CD4-positive, alpha-beta T cell treated with Interleukin-4 for 1 hour (primary cell): ENCODE measurements around the gene UNC5CL.

ENCODE experiments used
- DNase-seq, 2 donors: peaks; one replicate each; pipeline ENCODE4 v3.0.0-alpha.2; 2020 to 2022

Gene UNC5CL

DNA sequence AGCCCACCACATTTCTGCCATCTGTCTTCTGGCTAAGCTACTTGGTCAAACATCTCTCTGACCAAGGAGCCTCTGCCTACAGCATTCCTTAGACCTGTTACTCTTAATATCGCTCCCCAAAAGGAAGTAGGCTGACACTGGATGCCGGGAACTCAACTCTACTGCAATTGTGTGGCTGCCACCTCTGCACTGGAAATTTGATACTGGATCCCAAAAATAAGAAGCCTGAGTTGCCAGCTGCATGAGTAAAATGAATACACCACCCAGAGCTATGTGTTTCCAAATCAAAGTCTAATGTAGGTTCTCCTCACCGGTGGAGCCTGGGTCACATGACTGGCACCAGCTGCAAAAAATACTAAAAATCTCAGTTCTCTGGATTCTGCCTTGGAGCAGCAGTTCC is 36.9 kb downstream of the UNC5CL start:
- no peak for DNase-seq

DNA sequence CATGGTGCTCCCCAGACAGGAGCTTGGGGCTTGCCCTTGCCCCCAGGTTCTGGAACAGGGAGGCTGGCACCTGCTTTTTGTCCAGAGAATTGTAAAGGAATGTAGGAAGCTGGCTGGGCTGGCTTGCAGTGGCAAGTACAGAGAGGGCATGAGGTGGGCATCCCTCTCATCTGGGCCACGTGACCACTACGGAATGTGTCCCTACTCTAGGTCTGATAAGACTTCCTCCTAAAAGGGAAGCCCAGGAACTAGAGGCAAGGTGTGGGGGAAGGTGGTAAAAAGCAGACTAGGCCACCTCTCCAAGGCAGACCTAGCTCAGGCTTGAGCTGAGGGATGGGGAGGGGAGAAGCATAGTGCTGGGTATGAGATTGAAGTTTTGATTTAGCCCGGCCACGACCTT is 38.8 kb downstream of the UNC5CL start:
- no peak for DNase-seq

DNA sequence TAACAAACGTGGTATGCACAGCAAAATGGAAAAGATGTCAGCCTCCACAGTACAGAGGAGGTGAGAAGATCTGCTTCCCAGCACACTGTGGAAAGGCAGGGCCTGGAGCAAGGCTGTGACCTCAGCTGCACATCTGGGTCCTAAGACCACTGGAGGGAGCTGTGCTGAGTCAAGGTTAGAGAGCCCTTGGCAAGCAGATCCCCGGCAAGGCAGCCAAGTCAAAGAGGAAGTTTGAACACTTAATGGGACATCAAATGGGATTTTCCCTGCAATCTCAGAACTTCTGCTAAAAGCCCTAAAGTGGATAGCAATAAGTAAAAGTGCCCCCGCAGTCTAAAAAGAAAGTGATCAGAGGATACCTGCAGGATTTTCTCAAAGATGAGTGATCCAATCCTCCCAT is 39.5 kb downstream of the UNC5CL start:
- peak; percentile 1 to 36 for DNase-seq

DNA sequence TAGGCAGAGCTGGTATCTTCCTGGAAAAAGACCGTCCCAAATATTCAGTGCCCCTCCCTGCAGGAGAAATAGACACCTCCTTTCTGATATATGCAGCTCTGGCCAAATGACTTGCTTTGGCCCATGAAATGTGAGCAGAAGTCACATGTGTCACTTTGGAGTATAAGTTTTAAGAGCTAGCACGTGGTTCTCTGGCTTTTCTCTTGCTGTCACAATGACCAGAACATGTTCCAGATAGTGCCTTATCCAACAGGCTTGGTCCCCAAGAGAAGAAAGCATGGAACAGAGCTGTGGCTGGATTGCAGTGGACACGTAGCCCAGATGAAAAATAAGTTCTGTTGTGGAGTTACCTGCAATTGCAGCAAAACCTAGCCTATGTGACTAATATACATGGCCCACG is 40.4 kb downstream of the UNC5CL start:
- DNase-seq: no peak

DNA sequence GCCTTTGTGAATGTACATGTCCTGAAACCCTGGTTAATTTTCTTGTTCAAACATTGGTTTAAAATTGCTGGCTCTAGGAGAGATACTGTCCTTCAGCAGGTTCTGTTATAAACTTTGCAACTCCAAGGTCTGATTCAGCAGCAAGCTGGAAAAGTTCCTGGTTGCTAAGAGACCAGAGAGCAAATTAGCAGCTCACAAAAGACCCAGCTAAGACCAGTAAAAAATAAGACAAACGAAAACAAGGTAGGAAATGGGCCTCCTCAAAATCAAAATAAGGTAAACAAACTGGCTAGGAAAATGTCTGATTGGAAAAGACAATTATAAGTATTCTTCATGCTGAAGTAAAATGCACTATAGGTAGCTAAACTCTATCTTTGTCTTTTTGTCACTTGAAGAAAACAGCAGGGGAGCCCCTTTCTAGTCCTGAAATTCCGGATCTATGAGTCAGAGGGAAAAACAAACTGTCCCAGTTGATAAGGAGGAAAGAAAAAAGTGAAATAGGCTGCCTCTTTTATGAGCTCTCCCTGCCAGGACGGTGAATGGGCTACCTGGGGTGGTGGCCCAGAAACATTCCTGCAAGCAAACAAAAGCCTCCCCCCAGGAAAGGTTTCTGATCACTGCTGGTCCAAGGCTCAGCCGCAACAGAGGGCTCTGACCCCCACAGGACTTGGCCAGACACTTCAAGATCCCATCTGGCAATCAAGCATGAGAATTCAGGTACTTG is 41.6 kb downstream of the UNC5CL start:
- DNase-seq: no peak

DNA sequence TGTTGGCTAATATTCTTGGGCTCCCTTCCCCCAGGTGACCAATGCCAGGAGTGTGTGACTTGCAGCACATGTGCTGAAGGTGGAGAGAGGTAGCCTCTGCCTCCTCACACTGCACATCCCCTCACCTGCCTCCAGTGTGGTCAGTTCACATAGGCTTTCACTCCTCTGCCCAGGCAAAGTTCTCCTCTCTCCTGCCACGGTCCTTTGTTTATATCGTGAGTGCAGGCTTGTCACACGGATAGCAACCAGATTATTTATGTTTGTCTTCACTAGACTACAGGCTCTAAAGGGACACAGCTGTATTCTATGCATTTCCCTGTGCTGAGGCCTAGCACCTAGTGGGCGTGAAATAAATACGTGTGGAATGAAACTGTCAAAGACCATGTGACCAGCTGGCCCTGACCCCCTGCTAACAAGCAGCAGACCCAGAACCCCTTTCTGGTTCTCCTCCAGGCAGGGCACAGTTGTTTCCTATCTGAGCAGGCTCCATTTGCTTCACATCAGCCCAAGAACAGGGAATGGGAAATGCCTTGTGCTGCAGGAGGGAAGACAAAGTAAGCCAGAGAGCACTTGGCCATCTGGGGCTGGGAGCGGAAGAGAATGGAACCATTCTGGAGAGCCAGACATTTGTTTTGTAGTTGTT is 42.3 kb downstream of the UNC5CL start:
- no peak for DNase-seq

DNA sequence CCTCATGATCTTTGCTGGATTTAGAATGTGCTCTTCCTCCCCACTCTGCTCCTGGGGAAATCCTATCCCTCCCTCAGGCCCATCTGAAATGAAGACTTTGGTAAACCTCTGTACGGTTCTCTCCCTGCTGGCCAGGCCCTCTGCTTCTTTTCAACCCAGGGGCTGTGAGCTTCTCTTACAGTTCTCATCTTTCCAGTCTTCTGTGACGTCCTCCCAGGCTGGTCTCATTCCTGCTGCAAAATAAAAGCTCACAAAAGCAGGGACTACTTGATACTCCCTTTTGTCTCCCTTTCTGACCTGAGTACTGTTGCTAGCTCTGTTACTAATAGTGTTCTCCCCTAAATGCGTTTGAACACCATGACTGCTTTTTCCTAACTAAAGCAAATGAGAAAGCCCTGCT is 46.3 kb downstream of the UNC5CL start:
- DNase-seq: no peak

DNA sequence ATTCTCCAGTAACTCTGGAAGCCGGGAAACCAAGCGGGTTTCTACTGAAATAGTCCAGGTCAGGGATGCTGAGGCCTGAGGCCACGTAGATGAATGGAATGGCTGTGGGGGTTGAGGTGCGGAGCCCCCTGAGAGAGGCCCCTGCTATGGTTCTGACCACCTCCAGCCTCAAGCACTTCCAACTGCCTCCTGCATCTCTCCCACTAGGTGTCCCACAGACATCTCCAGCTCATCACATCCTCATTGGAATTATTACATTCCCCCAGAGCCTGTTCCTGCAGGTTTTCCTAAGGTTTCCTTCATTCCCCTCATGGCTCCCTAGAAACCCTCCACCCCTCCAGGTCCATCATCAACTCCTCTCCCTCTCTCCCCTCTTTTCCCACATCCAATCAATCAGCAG is 48.7 kb downstream of the UNC5CL start:
- DNase-seq: no peak

DNA sequence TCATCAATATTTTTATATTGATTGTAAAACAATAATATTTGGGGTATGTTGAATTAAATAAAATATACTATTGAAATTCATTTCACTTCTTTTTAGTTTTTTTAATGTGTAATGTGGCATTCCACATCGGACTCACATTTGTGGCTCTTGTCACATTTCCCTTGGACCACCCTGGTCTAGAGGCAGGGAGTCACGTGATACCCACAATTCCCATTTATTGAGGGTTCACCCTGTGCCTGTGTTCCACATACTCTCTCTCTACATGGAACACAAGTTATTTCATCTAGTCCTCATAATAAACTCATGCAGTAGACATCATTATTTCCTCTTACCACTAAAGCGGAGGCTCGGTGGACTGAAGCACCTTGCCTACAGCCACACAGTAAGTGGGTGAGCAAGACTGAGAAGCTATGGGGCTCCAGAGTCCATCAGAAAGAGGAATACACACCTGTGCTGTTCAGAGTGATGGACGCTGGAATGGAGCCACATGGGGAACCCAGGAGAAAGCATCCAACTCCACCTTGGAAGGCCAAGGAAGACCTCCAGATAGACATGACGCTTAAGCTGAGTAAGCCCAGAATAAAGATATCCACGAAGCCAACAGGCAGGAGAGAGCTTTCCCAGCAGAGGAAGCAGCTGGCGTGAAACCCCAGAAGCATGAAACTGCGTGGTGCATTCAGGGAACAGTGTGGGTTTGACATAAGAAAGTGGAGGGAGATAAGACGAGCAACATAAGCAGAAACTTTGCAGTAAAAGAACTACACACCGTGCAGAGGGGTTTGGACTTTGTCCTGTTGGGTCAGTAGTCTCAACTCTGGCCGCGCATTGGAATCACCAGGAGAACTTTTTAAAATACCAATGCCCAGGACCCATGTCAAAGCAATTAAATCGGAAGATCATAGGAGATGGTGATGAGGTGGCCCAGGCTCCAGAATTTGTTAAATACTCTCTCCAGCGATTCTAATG is 49.5 kb downstream of the UNC5CL start:
- DNase-seq: no peak

DNA sequence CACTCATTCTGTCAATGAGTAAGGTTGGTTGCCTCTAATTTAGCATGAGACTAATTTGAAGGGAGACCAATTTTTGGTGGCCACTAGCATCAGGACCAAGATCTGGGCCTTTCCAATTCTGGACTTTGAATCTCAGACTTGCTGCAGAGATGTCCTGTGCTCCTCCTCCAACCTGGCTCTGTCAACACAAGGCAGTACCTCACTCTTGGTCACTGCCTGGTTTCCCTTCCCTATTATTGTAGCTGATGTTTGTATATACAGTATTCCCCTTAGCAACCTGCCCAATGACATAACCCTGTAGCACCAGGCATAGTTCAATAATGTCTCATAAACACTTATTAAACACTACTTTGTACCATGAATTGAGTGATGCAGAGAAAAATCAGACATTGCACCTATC is 50.4 kb downstream of the UNC5CL start:
- DNase-seq: no peak

DNA sequence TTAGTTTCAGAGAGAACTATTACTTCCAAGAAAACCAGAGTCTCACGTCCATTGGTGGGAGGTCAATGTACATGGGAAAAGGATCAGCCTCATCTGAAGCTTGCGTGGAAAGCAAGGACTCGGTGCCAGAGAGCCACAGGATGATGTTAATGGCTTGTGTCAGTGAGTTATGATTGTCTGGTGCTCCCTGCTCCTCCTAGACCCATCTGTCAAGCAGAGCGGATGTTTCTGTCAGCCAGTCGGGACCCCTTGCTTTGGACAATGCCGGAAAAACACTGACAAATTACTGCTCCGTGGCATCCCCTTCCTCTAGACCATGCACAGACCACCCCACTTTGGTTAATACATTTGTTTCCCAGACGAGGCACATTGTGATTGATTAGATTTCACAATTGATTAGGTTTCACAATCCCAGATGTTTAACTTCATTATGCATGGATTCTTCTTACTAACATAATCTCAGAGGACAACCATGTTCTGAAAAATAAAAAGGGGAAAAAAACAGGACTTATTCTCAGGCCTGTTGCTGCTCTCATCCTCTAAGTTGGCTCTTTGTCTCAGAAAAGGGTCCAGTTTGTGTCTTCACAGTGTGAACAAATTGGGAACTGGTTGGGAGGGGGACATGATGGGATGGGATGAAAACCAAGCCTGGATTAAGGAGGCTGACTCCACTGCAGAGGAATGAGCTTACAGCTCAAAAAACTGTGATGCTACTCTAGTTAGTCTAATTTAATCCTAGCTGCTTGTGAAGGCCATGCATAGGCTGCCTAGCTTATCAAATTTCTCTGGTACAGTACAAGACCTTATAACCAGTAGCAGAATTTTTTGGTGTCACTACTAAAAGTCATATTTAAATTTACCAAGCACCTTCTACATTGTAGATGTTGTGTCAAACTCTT is 51.9 kb downstream of the UNC5CL start:
- DNase-seq: no peak

DNA sequence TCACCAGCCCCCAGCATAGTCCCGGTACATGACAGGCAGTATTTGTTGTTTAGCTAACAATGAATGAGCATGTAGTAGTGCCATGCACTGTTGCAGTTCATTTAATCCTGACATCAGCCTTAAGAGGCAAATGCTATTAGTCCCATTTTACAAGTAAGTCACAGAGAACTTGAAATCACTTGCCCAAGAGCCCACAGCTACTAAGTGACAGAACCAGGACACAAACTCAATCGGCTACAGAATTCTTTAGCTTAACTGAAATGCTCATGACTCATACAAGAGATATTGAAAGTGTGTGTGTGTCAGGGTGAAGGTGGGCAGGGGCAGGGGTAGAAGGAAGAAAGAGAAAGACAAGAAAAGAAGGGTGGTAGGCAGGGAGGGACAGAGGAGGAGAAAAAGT is 52.7 kb downstream of the UNC5CL start:
- DNase-seq: no peak

DNA sequence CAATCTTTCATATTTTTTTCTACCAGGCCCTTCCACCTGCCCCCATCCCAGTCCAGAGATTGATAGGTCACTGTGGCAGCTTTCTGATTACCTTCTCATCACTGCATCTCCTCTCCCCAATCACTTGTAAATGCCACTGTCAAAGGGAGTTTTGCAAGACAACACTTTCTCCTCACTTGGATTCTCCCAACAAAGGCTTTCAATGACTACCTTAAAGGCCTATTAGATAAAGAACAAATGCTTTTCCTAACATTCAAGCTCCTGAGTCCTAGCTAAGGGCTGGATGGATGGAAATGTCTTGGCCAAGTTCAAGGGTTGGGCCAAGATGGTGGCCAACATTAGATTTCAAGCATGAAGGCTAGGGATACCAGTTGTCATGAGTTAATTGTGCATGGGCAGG is 55.3 kb downstream of the UNC5CL start:
- DNase-seq: no peak

DNA sequence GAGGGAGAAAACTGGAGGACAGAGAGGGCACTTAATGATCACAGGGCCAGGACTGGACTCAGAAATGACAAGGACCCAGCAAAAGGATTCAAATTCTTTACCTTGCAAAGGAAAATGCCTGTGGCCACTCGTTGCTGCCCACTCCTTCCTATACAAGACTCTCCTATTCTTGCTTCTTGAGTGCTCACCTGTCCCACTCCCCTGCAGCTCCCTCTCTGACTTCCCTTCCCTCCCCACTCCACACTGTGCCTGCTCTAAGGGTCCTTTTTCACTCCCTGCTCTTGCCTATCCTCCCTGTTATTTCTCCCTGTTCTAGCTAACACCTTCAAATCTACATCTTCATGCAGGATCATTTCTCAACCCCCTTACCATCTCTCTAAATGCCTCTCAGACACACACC is 56.1 kb downstream of the UNC5CL start:
- DNase-seq: no peak

DNA sequence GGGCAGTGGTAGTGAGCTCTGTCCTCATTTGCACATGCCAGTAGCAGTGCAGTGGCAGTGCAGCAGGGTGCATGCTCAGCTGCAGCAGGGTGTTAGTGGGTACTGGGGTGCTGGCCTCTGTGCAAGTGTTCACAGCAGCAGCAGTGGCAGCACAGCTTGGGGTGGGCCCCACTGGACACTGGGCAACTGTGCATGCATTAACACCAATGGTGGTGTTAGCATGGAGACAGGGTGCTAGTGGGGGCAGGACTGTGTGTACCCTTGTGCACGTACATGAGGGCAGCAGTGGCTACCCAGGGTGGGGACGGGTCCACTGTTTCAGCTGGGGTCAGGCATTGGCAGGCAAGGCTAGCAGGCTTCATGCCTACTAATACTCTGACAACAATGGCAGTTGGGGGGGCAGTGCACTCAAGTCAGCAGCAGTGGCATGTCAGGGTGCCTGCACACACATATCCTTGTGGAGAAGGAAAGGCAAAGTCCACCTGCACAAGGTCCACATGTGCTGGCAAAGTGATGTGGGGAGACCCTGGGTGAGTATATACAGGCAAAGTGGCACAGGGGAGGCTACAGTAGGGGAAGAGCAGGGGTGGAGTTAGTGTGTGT is 60.2 kb downstream of the UNC5CL start:
- DNase-seq: no peak

DNA sequence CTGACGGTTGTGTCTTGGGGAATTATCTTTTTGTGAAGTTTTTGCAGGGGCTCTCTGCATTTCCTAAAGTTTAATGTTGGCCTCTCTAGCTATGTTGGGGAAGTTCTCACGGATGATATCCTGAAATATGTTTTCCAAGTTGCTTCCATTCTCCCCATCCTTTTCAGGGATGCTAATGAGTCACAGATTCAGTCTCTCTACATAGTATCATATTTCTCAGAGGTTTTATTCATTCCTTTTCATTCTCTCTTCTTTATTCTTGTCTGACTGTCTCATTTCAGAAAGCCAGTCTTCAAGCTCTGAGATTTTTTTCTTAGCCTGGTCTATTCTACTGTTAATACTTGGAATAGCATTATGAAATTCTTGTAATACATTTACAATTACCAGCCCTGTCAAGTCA is 61.3 kb downstream of the UNC5CL start:
- DNase-seq: no peak

DNA sequence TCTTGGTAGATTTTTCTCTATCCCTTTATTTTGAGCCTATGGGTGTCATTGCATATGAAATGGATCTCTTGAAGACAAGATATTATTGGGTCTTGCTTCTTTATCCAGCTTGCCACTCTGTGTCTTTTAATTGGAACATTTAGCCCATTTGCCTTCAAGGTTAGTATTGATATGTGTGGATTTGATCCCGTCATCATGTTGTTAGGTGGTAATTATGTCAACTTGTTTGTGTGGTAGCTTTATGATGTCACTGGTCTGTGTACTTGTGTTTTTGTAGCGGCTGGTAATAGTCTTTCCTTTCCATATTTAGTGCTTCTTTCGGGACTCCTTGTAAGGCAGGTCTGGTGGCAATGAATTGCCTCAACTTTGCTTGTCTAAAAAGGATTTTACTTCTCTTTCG is 61.9 kb downstream of the UNC5CL start:
- DNase-seq: no peak
